ENCODE measurements around the gene NFE2L3. TPM values are rescaled to one million over a fixed set of nuclear protein-coding genes. Genes with fewer than 3 reads are reported as not detected.

The NFE2L3 gene
- total RNA-seq, 4 donors from 2014 or later, result 37.9 to 59.1 (median 45.0) TPM

GRCh38 chr7:26202019-26202990, 50.3 kb downstream of the NFE2L3 start:
- peak; percentile 49 to 88 for DNase-seq (ENCODE audit: low spot score in 2 of 2)
- H3K4me3 ChIP-seq (ENCODE audit: low read depth, poor library complexity, severe bottlenecking), result peak overlapping the region; percentile 95
- 2% methylated on average over 26 to 27 of the region's 68 CpGs for WGBS, 2 donors
- intact Hi-C loops (cut with DNase I; ENCODE audit: low total_unique reads), result loop anchor here (10.0 kb wide), 1 partner anchor 962 kb away; the partner anchor contains the start of gene HOXA9
- TF ChIP-seq POLR2A (IDR thresholded peaks at IDR 0.05) (no peak), CTCF (IDR thresholded peaks at IDR 0.05) (no peak)

GRCh38 chr7:26203016-26203415, 51.0 kb downstream of the NFE2L3 start:
- 7 to 11% methylated on average over 2 of the region's 2 CpGs for WGBS, 2 donors
- no peak for TF ChIP-seq POLR2A (IDR thresholded peaks at IDR 0.05)
- no peak for TF ChIP-seq CTCF (IDR thresholded peaks at IDR 0.05)
- H3K4me3 ChIP-seq (ENCODE audit: low read depth, poor library complexity, severe bottlenecking), result peak overlapping the region; percentile 95
- intact Hi-C loops (cut with DNase I; ENCODE audit: low total_unique reads), result loop anchor here (10.0 kb wide), 1 partner anchor 962 kb away; the partner anchor contains the start of gene HOXA9
- DNase-seq (ENCODE audit: low spot score in 2 of 2), result no peak

DNA sequence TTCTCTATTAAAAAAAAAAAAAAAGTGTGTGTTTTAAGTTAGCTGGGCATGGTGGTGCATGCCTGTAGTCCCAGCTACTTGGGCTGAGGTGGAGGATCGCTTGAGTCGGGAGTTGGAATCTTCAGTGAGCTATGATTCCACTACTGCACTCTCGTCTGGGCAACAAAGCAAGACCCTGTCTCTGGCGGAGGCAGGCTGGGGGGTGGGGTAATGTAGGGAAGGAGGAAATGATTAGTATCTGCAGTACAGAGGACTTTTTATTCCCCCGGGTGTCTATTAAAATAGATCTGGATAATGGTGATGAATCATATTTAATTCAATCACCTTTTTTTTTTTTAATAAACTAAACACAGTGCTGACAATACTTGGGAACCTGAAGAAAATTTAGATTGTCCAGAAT, 56.0 kb downstream of the NFE2L3 start:
- TF ChIP-seq POLR2A (IDR thresholded peaks at IDR 0.05) (no peak), CTCF (IDR thresholded peaks at IDR 0.05) (no peak)
- no peak overlapping the region for H3K4me3 ChIP-seq (ENCODE audit: low read depth, poor library complexity, severe bottlenecking)
- no peak for DNase-seq (ENCODE audit: low spot score in 2 of 2)
- intact Hi-C loops (cut with DNase I; ENCODE audit: low total_unique reads), result loop anchor here (10.0 kb wide), 1 partner anchor 957 kb away; the partner anchor contains the start of gene HOXA9
- 52 to 67% methylated on average over 5 of the region's 5 CpGs for WGBS, 2 donors

DNA sequence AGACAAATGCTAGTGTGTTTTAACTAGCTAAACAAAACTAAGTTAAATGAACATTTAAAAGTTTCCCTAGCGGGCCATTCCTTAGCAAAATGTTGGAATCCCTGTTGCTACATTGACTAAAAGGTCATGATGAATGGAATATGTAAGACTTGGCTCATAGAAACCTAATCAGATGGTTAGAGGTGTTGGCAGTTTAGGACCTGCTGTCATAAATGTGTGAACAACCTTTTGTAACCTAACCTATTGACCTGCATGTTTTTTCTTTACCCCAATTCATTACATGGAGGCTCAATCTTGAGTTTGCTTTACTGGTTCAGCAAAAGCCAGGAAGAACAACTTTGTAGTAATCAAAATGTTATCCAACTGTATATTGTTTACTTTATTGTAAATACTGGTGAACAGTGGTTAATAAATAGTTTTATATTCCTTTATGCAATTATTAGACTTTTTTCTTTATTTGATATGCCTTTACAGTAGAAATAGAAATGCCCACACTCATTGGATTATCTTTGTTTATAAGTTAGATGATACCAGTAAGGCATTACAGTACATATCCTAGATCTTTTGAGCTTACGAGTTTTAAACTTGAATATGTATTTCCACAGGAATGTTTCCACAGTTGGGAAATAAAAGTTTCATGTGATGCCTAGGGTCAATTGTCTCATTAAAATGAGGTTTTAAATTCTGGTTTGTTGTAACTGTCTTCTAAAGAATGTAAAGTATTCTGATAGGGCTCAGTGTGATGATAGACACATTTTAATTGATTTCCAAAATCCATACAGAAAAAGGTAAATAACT, 61.1 kb downstream of the NFE2L3 start:
- intact Hi-C loops (cut with DNase I; ENCODE audit: low total_unique reads), result no loop called here
- DNase-seq (ENCODE audit: low spot score in 2 of 2), result no peak
- H3K4me3 ChIP-seq (ENCODE audit: low read depth, poor library complexity, severe bottlenecking), result no peak overlapping the region
- 88 to 92% methylated on average over 2 of the region's 2 CpGs for WGBS, 2 donors
- TF ChIP-seq POLR2A (IDR thresholded peaks at IDR 0.05) (no peak), CTCF (IDR thresholded peaks at IDR 0.05) (no peak)

GRCh38 chr7:26213807-26214515, 62.0 kb downstream of the NFE2L3 start:
- TF ChIP-seq POLR2A (IDR thresholded peaks at IDR 0.05), result no peak
- WGBS, 2 donors, result 82 to 84% methylated on average over 5 of the region's 5 CpGs
- DNase-seq (ENCODE audit: low spot score in 2 of 2), result no peak
- H3K4me3 ChIP-seq (ENCODE audit: low read depth, poor library complexity, severe bottlenecking), result no peak overlapping the region
- intact Hi-C loops (cut with DNase I; ENCODE audit: low total_unique reads), result no loop called here
